Lung microvascular endothelial cell (primary cell): ENCODE results near the gene RORB. TPM values are rescaled to one million over a fixed set of nuclear protein-coding genes. Genes with fewer than 3 reads are reported as not detected.
A peak's percentile ranks its signal among the peaks of the same experiment; 100 is the strongest.

Source experiments
- DNase-seq, 2 donors: peaks; one replicate each; pipeline versions ENCODE4 v3.0.0 to v3.0.0-alpha.2; 2010; ENCODE audit warnings: low read depth in 2 of 2
- total RNA-seq: library from RNA; depleted of rRNA; stranded (reverse); fragments of >200 nt; gene quantifications from 2 replicates; pipeline ENCODE4 v1.2.1, GENCODE V29; 2014

RORB gene
- total RNA-seq, 1 donor from 2014 or later = not detected

- DNase-seq = no peak
These were observed 98.2 kb downstream of the RORB start for GRCh38 chr9:74595286-74595685.

GRCh38 chr9:74598874-74599273 is 101.7 kb downstream of the RORB start:
- no peak for DNase-seq

- no peak for DNase-seq
These were observed 112.7 kb downstream of the RORB start for GRCh38 chr9:74609671-74610405.

GRCh38 chr9:74610523-74611061 is 113.5 kb downstream of the RORB start:
- DNase-seq = no peak

- no peak for DNase-seq
These were observed 133.1 kb downstream of the RORB start for GRCh38 chr9:74630228-74630627.

GRCh38 chr9:74639112-74639511 is 142.0 kb downstream of the RORB start:
- no peak for DNase-seq

- DNase-seq = no peak
These were observed 145.2 kb downstream of the RORB start for GRCh38 chr9:74642376-74642775.

GRCh38 chr9:74643303-74643923 is 146.3 kb downstream of the RORB start:
- no peak for DNase-seq

- DNase-seq = no peak
These were observed 146.9 kb downstream of the RORB start for GRCh38 chr9:74644023-74644422.

- DNase-seq = peak; percentile 2 to 25
These were observed 148.0 kb downstream of the RORB start for GRCh38 chr9:74645007-74645639.

- DNase-seq = no peak
These were observed 156.4 kb downstream of the RORB start for GRCh38 chr9:74653410-74654080.

- no peak for DNase-seq
These were observed 165.5 kb downstream of the RORB start for GRCh38 chr9:74662674-74663073.

GRCh38 chr9:74663439-74663838 is 166.3 kb downstream of the RORB start:
- no peak for DNase-seq

- DNase-seq = no peak
These were observed 169.6 kb downstream of the RORB start for GRCh38 chr9:74666625-74667316.

- DNase-seq = no peak
These were observed 175.1 kb downstream of the RORB start for GRCh38 chr9:74672237-74672636.

- no peak for DNase-seq
These were observed 176.9 kb downstream of the RORB start for GRCh38 chr9:74674077-74674476.

GRCh38 chr9:74681906-74682305 is 184.8 kb downstream of the RORB start:
- no peak for DNase-seq

GRCh38 chr9:74683322-74683721 is 186.2 kb downstream of the RORB start:
- no peak for DNase-seq

- no peak for DNase-seq
These were observed 193.9 kb downstream of the RORB start for GRCh38 chr9:74691058-74691457.

GRCh38 chr9:74696520-74696919 is 199.4 kb downstream of the RORB start:
- DNase-seq = no peak

GRCh38 chr9:74697535-74697934 is 200.4 kb downstream of the RORB start:
- no peak for DNase-seq
